Neuronal stem cell (in vitro differentiated cells): ENCODE measurements around the gene ZSCAN25.
"Not testable (repeated sequence)": the region's sequence is repeated elsewhere in the genome, so short reads cannot be mapped to it uniquely, and the experiment has no call there.

Experiments used
- DNase-seq: peaks from one replicate; pipeline ENCODE4 v3.0.0-alpha.2; 2013; ENCODE audit warnings: low spot score
- H2AFZ ChIP-seq: one replicate; pipeline ENCODE4 v1.6.1; 2013; ENCODE audit warnings: mild to moderate bottlenecking, low read length, inconsistent platforms
- H2AK5ac ChIP-seq: 2 replicates; pipeline ENCODE4 v1.6.1; 2013; ENCODE audit warnings: low read depth, mild to moderate bottlenecking, inconsistent platforms, low read length, moderate library complexity, mixed read lengths
- H2BK120ac ChIP-seq: 2 replicates; pipeline ENCODE4 v1.6.1; 2013; ENCODE audit warnings: low read depth, mild to moderate bottlenecking, inconsistent platforms, low read length, moderate library complexity, mixed read lengths
- H2BK12ac ChIP-seq: one replicate; pipeline ENCODE4 v1.6.1; 2013; ENCODE audit warnings: low read length, inconsistent platforms
- H2BK15ac ChIP-seq: 2 replicates; pipeline ENCODE4 v1.6.1; 2013; ENCODE audit warnings: mild to moderate bottlenecking, low read length, inconsistent platforms, mixed read lengths
- H2BK5ac ChIP-seq: one replicate; pipeline ENCODE4 v1.6.1; 2013; ENCODE audit warnings: inconsistent platforms, mild to moderate bottlenecking, low read length, moderate library complexity
- H3K14ac ChIP-seq: one replicate; pipeline ENCODE4 v1.6.1; 2013; ENCODE audit warnings: low read length, inconsistent platforms
- H3K18ac ChIP-seq: 2 replicates; pipeline ENCODE4 v1.6.1; 2013; ENCODE audit warnings: low read length, inconsistent platforms
- H3K23ac ChIP-seq: 2 replicates; pipeline ENCODE4 v1.6.1; 2013; ENCODE audit warnings: low read depth, mild to moderate bottlenecking, mixed read lengths, low read length, inconsistent platforms; ENCODE audit not compliant: poor library complexity
- H3K27ac ChIP-seq: replicated peaks from 3 replicates; pipeline ENCODE4 v1.5.1; 2013; ENCODE audit warnings: low read length, inconsistent platforms
- H3K27me3 ChIP-seq, 3 experiments: 2 replicates each; pipeline ENCODE4 v1.6.1; 2013; ENCODE audit warnings: low read length in 3 of 3, mild to moderate bottlenecking in 2 of 3, inconsistent platforms in 1 of 3, low read depth in 1 of 3, mixed read lengths in 1 of 3, moderate library complexity in 1 of 3; ENCODE audit not compliant: control insufficient read depth in 3 of 3, insufficient read depth in 3 of 3
- H3K36me3 ChIP-seq, 2 donors: replicated peaks in 1 of 2; 2 replicates each; pipeline ENCODE4 v1.6.1; 2013; ENCODE audit warnings: low read length in 2 of 2; ENCODE audit not compliant: control insufficient read depth in 2 of 2, insufficient read depth in 2 of 2
- H3K4ac ChIP-seq: 2 replicates; pipeline ENCODE4 v1.6.1; 2013; ENCODE audit warnings: inconsistent platforms, mild to moderate bottlenecking, low read length, moderate library complexity
- H3K4me1 ChIP-seq, 2 donors: 1 replicate in 1 of 2; 2 replicates in 1 of 2; pipeline ENCODE4 v1.6.1; 2013; ENCODE audit warnings: low read length in 2 of 2, low read depth in 1 of 2; ENCODE audit not compliant: control insufficient read depth in 2 of 2, insufficient read depth in 1 of 2
- H3K4me2 ChIP-seq: one replicate; pipeline ENCODE4 v1.6.1; 2013; ENCODE audit warnings: mild to moderate bottlenecking, low read length, inconsistent platforms; ENCODE audit not compliant: insufficient read depth, poor library complexity, severe bottlenecking
- H3K4me3 ChIP-seq, 2 donors: 2 replicates each; pipeline ENCODE4 v1.5.1; 2013; ENCODE audit warnings: low read length in 2 of 2, mild to moderate bottlenecking in 2 of 2, inconsistent platforms in 1 of 2, moderate library complexity in 1 of 2
- H3K79me1 ChIP-seq: one replicate; pipeline ENCODE4 v1.6.1; 2013; ENCODE audit warnings: low read depth, mild to moderate bottlenecking, inconsistent platforms, low read length, moderate library complexity
- H3K9ac ChIP-seq: one replicate; pipeline ENCODE4 v1.6.1; 2013; ENCODE audit warnings: mild to moderate bottlenecking, low read depth, low read length, inconsistent platforms; ENCODE audit not compliant: poor library complexity
- H3K9me3 ChIP-seq, 2 donors: replicated peaks in 1 of 2; 2 replicates each; pipeline versions ENCODE3 to v1.6.1; 2013; ENCODE audit warnings: low read length in 2 of 2, mild to moderate bottlenecking in 2 of 2, inconsistent platforms in 1 of 2, low read depth in 1 of 2, mixed read lengths in 1 of 2, moderate library complexity in 1 of 2; ENCODE audit not compliant: control insufficient read depth in 2 of 2, insufficient read depth in 1 of 2
- H4K8ac ChIP-seq: one replicate; pipeline ENCODE4 v1.6.1; 2013; ENCODE audit warnings: low read depth, mild to moderate bottlenecking, inconsistent platforms, low read length, moderate library complexity
- H4K91ac ChIP-seq: one replicate; pipeline ENCODE4 v1.6.1; 2013; ENCODE audit warnings: low read length, low read depth, mild to moderate bottlenecking, inconsistent platforms; ENCODE audit not compliant: poor library complexity
- WGBS, 2 donors: extraction: QIAGEN DNeasy Blood & Tissue Kit; methylation state at CpG; one replicate each; pipeline ENCODE4 v1.1.7; 2013; ENCODE audit warnings: missing lambda C conversion rate in 2 of 2, mixed read lengths in 1 of 2; ENCODE audit not compliant: insufficient read length in 2 of 2, insufficient replicate concordance in 1 of 2; ENCODE audit errors: extremely low coverage in 2 of 2; 5-methylcytosine and 5-hydroxymethylcytosine counted together

Gene ZSCAN25

GRCh38 chr7:99629643-99630042 is 12.9 kb downstream of the ZSCAN25 start:
- Histone ChIP-seq H3K4me2 (no peak overlapping the region), H2BK12ac (no peak overlapping the region), H4K91ac (no peak overlapping the region), H2AFZ (no peak overlapping the region), H3K4me3 (peak overlapping the region in 1 of 2 donors; percentile 40), H2BK120ac (no peak overlapping the region), H3K4me1 (peaks cover 0 to 1% of the 10 kb centered on the region in 2 donors), H2AK5ac (no peak overlapping the region), H2BK15ac (no peak overlapping the region), H3K27ac (no peak overlapping the region), H3K4ac (no peak overlapping the region), H3K36me3 (peaks cover 45 to 96% of the 10 kb centered on the region in 2 donors), H3K18ac (no peak overlapping the region), H2BK5ac (no peak overlapping the region), H3K9ac (no peak overlapping the region), H3K79me1 (no peaks in the 10 kb centered on the region), H3K9me3 (no peaks in the 10 kb centered on the region), H3K23ac (no peak overlapping the region), H3K14ac (no peak overlapping the region), H3K27me3 (no peaks in the 10 kb centered on the region), H4K8ac (no peak overlapping the region)
- DNase-seq, result no peak
- WGBS, 2 donors, result no CpG with 5 or more reads among the region's 20 CpGs

- Histone ChIP-seq H2BK15ac (no peak overlapping the region), H3K4me2 (no peak overlapping the region), H3K14ac (no peak overlapping the region), H3K79me1 (no peaks in the 10 kb centered on the region), H2BK5ac (no peak overlapping the region), H3K4me1 (peaks cover 0 to 1% of the 10 kb centered on the region in 2 donors), H3K4ac (no peak overlapping the region), H3K27me3 (no peaks in the 10 kb centered on the region), H3K18ac (no peak overlapping the region), H4K91ac (no peak overlapping the region), H3K9me3 (no peaks in the 10 kb centered on the region), H2AK5ac (no peak overlapping the region), H3K9ac (no peak overlapping the region), H3K23ac (no peak overlapping the region), H3K27ac (no peak overlapping the region), H4K8ac (no peak overlapping the region), H2BK120ac (no peak overlapping the region), H2AFZ (no peak overlapping the region), H3K4me3 (no peak overlapping the region), H2BK12ac (no peak overlapping the region), H3K36me3 (peaks cover 30 to 77% of the 10 kb centered on the region in 2 donors)
- WGBS, 2 donors, result no CpG with 5 or more reads among the region's 9 CpGs
- no peak for DNase-seq
Observed at GRCh38 chr7:99631295-99632109, 14.8 kb downstream of the ZSCAN25 start.

GRCh38 chr7:99637414-99637813 is 20.7 kb downstream of the ZSCAN25 start:
- not testable (repeated sequence) for H2AFZ ChIP-seq, H4K91ac ChIP-seq, H3K4ac ChIP-seq, H3K27ac ChIP-seq, H3K23ac ChIP-seq, H4K8ac ChIP-seq, H3K9ac ChIP-seq, DNase-seq, H3K4me2 ChIP-seq, H2BK120ac ChIP-seq, H2AK5ac ChIP-seq, H3K9me3 ChIP-seq, H3K18ac ChIP-seq, H3K14ac ChIP-seq, H2BK15ac ChIP-seq, H3K79me1 ChIP-seq, H3K4me1 ChIP-seq, H3K27me3 ChIP-seq, H2BK5ac ChIP-seq, H3K4me3 ChIP-seq, H2BK12ac ChIP-seq
- peaks cover under 1 to 24% of the 10 kb centered on the region in 2 donors for H3K36me3 ChIP-seq
- WGBS, 2 donors, result no CpG with 5 or more reads among the region's 2 CpGs

- Histone ChIP-seq H3K9ac (no peak overlapping the region), H2BK120ac (no peak overlapping the region), H4K91ac (no peak overlapping the region), H3K4me1 (no peaks in the 10 kb centered on the region), H2AK5ac (no peak overlapping the region), H3K79me1 (no peaks in the 10 kb centered on the region), H3K4ac (no peak overlapping the region), H2AFZ (no peak overlapping the region), H3K18ac (no peak overlapping the region), H2BK15ac (no peak overlapping the region), H3K4me2 (no peak overlapping the region), H3K27ac (no peak overlapping the region), H3K14ac (no peak overlapping the region), H3K27me3 (no peaks in the 10 kb centered on the region), H3K9me3 (peaks cover 0 to 2% of the 10 kb centered on the region in 2 donors), H2BK5ac (no peak overlapping the region), H3K23ac (no peak overlapping the region), H2BK12ac (no peak overlapping the region), H3K36me3 (peaks cover 0 to 10% of the 10 kb centered on the region in 2 donors), H3K4me3 (no peak overlapping the region), H4K8ac (no peak overlapping the region)
- no peak for DNase-seq
- WGBS, 2 donors, result no CpG with 5 or more reads among the region's 23 CpGs
Observed at GRCh38 chr7:99638731-99639130, 22.0 kb downstream of the ZSCAN25 start.
